Measurements from ENCODE around the gene SH2D3C.
A peak's percentile ranks its signal among the peaks of the same experiment; 100 is the strongest.

Gene SH2D3C

GRCh38 chr9:127808347-127809001 lies 30.0 kb upstream of the SH2D3C start:
- DNase-seq, result no peak

- DNase-seq, result no peak
Measured at GRCh38 chr9:127806871-127807270, 28.4 kb upstream of the SH2D3C start.

GRCh38 chr9:127805620-127806019 lies 27.2 kb upstream of the SH2D3C start:
- peak; percentile 44 for DNase-seq

GRCh38 chr9:127803507-127804352 lies 25.3 kb upstream of the SH2D3C start:
- DNase-seq, result peak; percentile 58

GRCh38 chr9:127802576-127803443 lies 24.3 kb upstream of the SH2D3C start, which contains the start of gene FPGS:
TSS of gene FPGS (plus strand) at chr9:127802882. CDS start at chr9:127802925, 43 bp downstream.
- peak; percentile 96 for DNase-seq

- DNase-seq, result no peak
Measured at GRCh38 chr9:127801955-127802575, 23.6 kb upstream of the SH2D3C start.

GRCh38 chr9:127796852-127797370 lies 18.4 kb upstream of the SH2D3C start:
- peak; percentile 39 for DNase-seq

GRCh38 chr9:127796225-127796813 lies 17.9 kb upstream of the SH2D3C start:
- peak; percentile 63 for DNase-seq

- DNase-seq, result no peak
Measured at GRCh38 chr9:127794001-127794791, 15.7 kb upstream of the SH2D3C start.

- DNase-seq, result no peak
Measured at GRCh38 chr9:127793093-127793708, 14.7 kb upstream of the SH2D3C start.

- no peak for DNase-seq
Measured at GRCh38 chr9:127792417-127793031, 14.1 kb upstream of the SH2D3C start.

- DNase-seq, result no peak
Measured at GRCh38 chr9:127791085-127791484, 12.6 kb upstream of the SH2D3C start.

- DNase-seq, result no peak
Measured at GRCh38 chr9:127790094-127790855, 11.8 kb upstream of the SH2D3C start.

GRCh38 chr9:127789179-127789578 lies 10.7 kb upstream of the SH2D3C start:
- no peak for DNase-seq

GRCh38 chr9:127788337-127789011 lies 10.0 kb upstream of the SH2D3C start:
- no peak for DNase-seq

- DNase-seq, result no peak
Measured at GRCh38 chr9:127786773-127787104, 8.3 kb upstream of the SH2D3C start.

- DNase-seq, result peak; percentile 96
Measured at GRCh38 chr9:127785933-127786772, 7.7 kb upstream of the SH2D3C start, which contains the start of gene CDK9. TSS of gene CDK9 (plus strand) at chr9:127786034. CDS start at chr9:127786149, 115 bp downstream.

Measured in RPMI8226 (cell line).